ENCODE measurements around the gene PARP8.
A peak's percentile ranks its signal among the peaks of the same experiment; 100 is the strongest.
"Not testable (repeated sequence)": the region's sequence is repeated elsewhere in the genome, so short reads cannot be mapped to it uniquely, and the experiment has no call there.

The PARP8 gene

DNA sequence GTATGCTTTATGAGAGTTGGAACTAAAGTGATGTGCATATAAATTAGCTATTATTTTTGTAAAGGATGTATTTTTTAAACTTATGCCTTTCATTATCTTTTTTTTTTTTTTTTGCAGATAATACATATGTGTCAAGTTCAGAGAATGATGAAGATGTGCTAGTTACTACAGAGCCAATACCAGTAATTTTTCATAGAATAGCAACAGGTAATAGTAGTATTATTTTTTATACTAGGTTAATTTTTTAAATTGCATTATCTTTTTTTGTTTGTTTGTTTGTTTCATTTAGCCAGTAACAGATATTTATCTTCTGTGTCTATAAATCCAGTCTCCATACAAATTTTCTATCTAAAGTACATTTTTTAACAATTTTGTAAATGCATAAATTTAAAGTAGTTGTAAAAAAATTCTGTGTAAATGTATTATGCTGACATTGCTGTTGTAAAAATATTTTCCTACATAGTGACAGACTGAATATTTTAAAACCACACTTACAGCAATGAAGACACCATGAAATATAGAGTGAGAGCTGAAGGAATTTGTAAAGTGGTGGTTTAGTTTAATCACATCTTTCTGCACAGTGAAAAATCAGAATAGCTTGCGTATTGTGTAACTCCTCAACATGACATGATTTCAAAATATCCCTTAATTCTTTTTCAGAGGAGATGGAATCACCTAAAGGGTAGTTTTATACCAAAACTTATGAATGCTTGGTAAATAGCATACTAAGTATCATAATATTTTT is 93.3 kb downstream of the PARP8 start:
- intact Hi-C loops (cut with DNase I) = no loop called here

GRCh38 chr5:50763351-50763750 is 96.9 kb downstream of the PARP8 start:
- DNase-seq = no peak
- intact Hi-C loops (cut with DNase I) = no loop called here

More for the DNA sequence above, 93.3 kb downstream of the PARP8 start:
- DNase-seq = no peak

DNA sequence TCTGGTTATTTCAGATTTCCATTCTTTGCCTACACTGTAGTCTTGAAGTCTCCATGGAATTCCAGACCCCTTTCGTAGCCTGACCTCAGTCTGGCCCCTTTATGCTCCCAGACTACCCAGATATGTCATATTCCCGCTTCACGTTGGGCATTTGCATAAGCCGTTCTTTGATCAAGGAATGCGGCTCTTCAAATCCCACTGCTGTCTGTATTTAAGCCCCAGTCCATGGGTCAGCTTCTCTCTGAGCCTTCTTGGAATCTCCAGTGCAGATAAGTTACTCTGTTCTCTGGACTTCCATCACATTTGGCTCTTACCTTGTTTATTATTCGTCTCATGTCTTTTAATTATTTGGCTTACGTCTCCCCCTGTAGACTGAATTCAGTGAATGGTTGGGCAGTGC is 97.4 kb downstream of the PARP8 start:
- no peak for DNase-seq

GRCh38 chr5:50766042-50766441 is 99.6 kb downstream of the PARP8 start:
- intact Hi-C loops (cut with DNase I) = no loop called here
- DNase-seq = no peak

More for the DNA sequence above, 97.4 kb downstream of the PARP8 start:
- intact Hi-C loops (cut with DNase I) = no loop called here

DNA sequence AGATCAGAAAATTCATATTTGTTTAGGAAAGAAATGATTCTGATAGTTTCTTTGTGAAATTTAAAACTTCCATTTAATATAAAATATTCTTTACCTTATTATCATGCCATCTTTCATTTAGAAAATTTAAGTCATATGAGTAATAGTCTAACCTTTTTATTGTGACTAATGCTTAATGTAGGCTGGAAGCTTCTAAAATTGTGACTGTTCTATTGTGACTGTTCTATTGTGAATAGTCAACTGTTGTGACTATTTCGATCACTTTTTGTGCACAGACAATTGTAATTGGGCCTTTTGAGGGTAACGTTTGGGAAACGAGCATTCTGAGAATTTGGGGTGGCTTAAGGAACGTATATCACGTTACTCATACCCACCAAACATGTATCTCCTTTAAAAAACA is 100.0 kb downstream of the PARP8 start:
- intact Hi-C loops (cut with DNase I) = no loop called here

GRCh38 chr5:50766967-50767366 is 100.5 kb downstream of the PARP8 start:
- DNase-seq = no peak
- intact Hi-C loops (cut with DNase I) = no loop called here

More for the DNA sequence above, 100.0 kb downstream of the PARP8 start:
- DNase-seq = no peak

- intact Hi-C loops (cut with DNase I) = no loop called here
- DNase-seq = no peak
Observed at GRCh38 chr5:50767588-50767987, 101.2 kb downstream of the PARP8 start.

- no peak for DNase-seq
- intact Hi-C loops (cut with DNase I) = no loop called here
Observed at GRCh38 chr5:50768634-50769033, 102.2 kb downstream of the PARP8 start.

- no peak for DNase-seq
- intact Hi-C loops (cut with DNase I) = no loop called here
Observed at GRCh38 chr5:50770441-50770840, 104.0 kb downstream of the PARP8 start.

- DNase-seq; intact Hi-C loops (cut with DNase I): not testable (repeated sequence)
Observed at GRCh38 chr5:50774446-50775175, 108.2 kb downstream of the PARP8 start.

DNA sequence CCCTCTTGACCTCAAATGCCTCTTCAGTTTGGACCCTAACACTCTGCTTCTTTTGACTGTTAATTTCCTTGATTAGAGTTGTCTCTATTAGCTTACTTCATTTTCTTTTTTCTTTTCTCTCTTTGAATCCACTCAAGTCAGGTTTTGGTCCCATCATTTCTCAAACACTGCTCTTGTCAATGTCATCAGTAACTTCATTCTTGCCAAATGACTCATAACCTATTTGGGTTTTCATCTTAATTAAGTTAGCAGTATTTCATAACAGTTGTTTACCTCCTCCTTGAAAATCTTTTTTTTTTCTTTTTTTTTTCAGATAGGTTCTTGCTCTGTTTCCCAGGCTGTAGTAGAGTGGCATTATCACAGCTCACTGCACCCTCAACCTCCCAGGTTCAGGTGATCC is 119.6 kb downstream of the PARP8 start:
- intact Hi-C loops (cut with DNase I) = no loop called here
- DNase-seq = no peak

DNA sequence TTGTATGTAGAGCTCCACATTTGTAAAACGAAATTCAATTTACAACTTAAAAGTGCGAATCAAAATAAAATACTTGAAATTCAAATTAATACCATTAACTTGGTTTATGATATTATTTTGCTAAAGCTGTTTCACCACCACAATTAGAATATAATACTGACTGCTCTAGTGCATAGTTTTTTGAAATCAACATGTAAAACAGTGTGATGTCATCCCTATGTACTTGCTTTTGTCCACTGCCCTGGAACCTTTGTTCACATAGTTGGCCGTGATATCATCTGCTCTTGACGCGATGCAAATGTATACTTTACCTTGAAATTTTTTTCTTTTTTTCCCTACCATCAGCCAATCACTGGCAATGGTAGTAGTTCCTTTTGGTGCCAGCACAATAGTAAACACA is 125.4 kb downstream of the PARP8 start:
- intact Hi-C loops (cut with DNase I) = no loop called here
- no peak for DNase-seq

GRCh38 chr5:50792843-50793242 is 126.4 kb downstream of the PARP8 start:
- DNase-seq = no peak
- intact Hi-C loops (cut with DNase I) = no loop called here

GRCh38 chr5:50794812-50795211 is 128.4 kb downstream of the PARP8 start:
- no peak for DNase-seq
- intact Hi-C loops (cut with DNase I) = no loop called here

GRCh38 chr5:50798002-50798401 is 131.6 kb downstream of the PARP8 start:
- no peak for DNase-seq
- intact Hi-C loops (cut with DNase I) = no loop called here

DNA sequence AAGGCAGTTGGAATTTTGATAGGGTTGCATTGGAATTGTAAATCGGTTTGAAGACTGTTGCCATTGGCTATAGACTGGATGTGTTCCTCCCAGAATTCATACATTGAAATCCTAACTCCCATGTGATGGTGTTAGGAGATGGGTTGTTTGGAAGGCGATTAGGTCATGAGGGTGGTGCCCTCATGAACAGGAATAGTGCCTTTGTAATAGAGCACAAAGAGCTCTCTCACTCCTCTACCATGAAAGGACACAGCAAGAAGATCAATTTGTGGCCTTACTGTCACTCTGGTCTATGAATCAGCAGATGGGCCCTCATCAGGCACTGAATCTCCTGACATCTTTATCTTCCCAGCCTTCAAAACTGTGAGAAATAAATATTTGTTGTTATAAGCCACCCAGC is 133.2 kb downstream of the PARP8 start:
- DNase-seq = peak in 1 of 42 donors; percentile 5

GRCh38 chr5:50800410-50800809 is 134.0 kb downstream of the PARP8 start:
- intact Hi-C loops (cut with DNase I) = no loop called here
- no peak for DNase-seq

More for the DNA sequence above, 133.2 kb downstream of the PARP8 start:
- intact Hi-C loops (cut with DNase I) = no loop called here

DNA sequence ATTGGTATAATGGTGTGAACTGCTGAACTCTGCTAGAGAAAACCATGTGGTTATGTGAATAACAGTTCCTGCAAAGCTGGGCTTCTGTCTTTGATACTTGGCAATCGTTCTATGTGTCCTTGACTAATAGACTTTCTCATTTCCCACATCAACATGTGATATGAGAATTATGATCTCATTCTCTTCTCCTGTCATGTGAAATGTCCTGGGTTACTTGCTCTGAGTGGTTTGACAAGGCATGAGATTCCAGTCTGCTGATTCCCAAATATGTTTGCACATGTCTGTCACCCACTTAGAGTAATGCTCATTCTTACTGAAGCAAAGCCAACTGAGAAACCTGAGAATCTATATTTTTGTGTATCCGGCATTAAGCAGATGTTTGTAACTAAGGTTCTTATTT is 141.2 kb downstream of the PARP8 start:
- intact Hi-C loops (cut with DNase I) = no loop called here
- DNase-seq = no peak

GRCh38 chr5:50808406-50808805 is 142.0 kb downstream of the PARP8 start:
- DNase-seq = no peak
- intact Hi-C loops (cut with DNase I) = no loop called here

- intact Hi-C loops (cut with DNase I); DNase-seq: not testable (repeated sequence)
Observed at GRCh38 chr5:50811746-50812145, 145.3 kb downstream of the PARP8 start.

GRCh38 chr5:50813691-50814090 is 147.3 kb downstream of the PARP8 start:
- intact Hi-C loops (cut with DNase I) = no loop called here
- no peak for DNase-seq

Data from head of caudate nucleus (tissue), 42 donors.